GM21723 (cell line): ENCODE data around the gene COX20.

Source experiments
- ATAC-seq: cut with Tn5 transposase; IDR thresholded peaks from one replicate; pipeline ENCODE4 v1.9.1; 2021; ENCODE audit warnings: mild to moderate bottlenecking, moderate library complexity; ENCODE audit not compliant: unreplicated experiment

Gene COX20

GRCh38 chr1:244869950-244870349 is 34.5 kb downstream of the COX20 start:
- ATAC-seq: no peak

- no peak for ATAC-seq
Measured at GRCh38 chr1:244874974-244875579, 39.6 kb downstream of the COX20 start.

GRCh38 chr1:244876228-244876910 is 40.9 kb downstream of the COX20 start:
- ATAC-seq: no peak

DNA sequence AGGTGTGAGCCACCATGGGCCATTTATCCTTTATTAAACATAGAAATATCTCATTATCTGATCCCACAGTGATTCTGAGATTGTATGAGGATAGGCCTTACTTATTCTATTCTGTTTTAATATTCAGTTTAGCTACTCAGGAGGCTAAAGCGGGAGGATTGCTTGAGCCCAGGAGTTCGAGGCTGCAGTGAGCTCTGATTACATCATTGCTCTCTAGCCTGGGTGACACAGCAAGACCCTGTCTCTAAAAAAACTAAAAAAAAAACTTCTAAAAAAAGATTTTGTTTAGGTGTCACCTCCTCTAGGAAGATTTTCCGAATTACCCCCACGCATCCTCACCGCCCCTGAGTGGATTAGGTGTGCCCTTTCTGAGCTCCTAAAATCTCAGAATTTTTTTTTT is 43.2 kb downstream of the COX20 start:
- ATAC-seq: no peak

DNA sequence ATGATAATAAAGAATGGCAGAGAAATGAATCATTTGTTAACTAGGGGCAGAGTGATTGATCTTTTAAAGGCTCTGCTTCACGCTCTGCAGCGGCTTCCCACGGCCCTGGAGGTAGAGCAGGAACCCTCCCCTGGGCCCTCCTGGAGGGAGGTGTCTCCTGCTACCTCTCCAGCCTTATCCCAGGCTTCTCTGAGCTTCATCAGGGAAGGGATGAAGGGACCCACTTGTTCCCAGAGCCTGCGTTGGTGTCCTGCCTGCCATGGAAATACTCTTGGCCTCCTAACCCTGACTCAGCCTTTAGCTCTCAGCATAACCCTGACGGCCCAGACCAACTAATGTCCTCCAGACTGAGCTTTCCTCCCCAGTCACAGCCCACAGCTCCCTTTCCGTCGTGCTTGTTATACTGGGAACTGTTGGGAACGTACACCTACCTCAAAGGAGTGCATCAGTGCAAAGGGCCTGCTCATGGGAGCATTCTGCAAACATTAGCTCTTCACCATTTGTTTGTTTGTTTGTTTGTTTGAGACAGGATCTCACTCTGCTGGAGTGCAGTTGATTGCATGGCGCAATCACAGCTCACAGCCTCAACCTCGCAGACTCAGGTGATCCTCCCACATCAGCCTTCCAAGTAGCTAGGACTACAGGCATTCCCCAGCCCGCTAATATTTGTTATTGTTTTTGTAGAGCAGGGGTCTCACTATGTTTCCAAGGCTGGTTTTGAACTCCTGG is 46.3 kb downstream of the COX20 start:
- ATAC-seq: no peak

GRCh38 chr1:244887281-244887680 is 51.8 kb downstream of the COX20 start:
- no peak for ATAC-seq

DNA sequence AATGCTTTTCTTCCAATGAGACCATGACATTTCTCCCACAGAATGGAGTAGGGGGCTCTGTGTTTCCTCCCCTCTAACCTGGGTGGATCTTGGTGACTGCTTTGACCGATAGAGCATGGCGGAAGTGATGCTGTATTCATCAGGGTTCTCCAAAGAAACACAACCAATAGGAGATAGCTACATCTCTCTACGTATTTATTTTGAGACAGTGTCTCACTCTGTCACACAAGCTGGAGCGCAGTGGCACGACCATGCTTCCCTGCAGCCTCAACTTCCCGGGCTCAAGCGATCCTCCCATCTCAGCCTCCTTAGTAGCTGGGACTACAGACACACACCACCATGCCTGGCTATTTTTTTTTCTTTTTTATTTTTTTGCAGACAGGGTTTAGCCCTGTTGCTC is 58.4 kb downstream of the COX20 start:
- ATAC-seq: no peak
